WTC11 (cell line): Measurements from ENCODE around the gene C1orf232. TPM values are rescaled to one million over a fixed set of nuclear protein-coding genes. Genes with fewer than 3 reads are reported as not detected.
A peak's percentile ranks its signal among the peaks of the same experiment; 100 is the strongest.

ENCODE experiments used
- ATAC-seq: fragments of 200-7000 bp; cut with Tn5 transposase; 2 replicates; pipeline ENCODE4 v1.10.0; 2021; ENCODE audit warnings: mild to moderate bottlenecking, moderate library complexity
- CTCF ChIA-PET: fragments of 300-600 bp; sonication (Branson Sonifier 250); formaldehyde crosslinking; loops from one replicate; lab custom pipeline; 2021; ENCODE audit warnings: antibody characterized with exemption; lab: Charles Lee
- POLR2A ChIA-PET: fragments of 350-600 bp; sonication (Branson Sonifier 250); formaldehyde crosslinking; loops from one replicate; lab custom pipeline; 2021; ENCODE audit warnings: antibody characterized with exemption; lab: Charles Lee
- DNase-seq: peaks from one replicate; pipeline ENCODE4 v3.0.0; 2021; ENCODE audit warnings: low spot score
- H3K27ac Mint-ChIP-seq: 2 replicates; pipeline ENCODE4 v1.8.0; 2021; ENCODE audit warnings: mixed read lengths
- H3K27me3 Mint-ChIP-seq: 2 replicates; pipeline ENCODE4 v1.8.0; 2021; ENCODE audit warnings: low read depth, mild to moderate bottlenecking, moderate library complexity, mixed read lengths
- H3K36me3 Mint-ChIP-seq: 2 replicates; pipeline ENCODE4 v1.8.0; 2021; ENCODE audit warnings: mixed read lengths
- H3K4me1 Mint-ChIP-seq: 2 replicates; pipeline ENCODE4 v1.8.0; 2022; ENCODE audit warnings: mixed read lengths
- H3K4me3 Mint-ChIP-seq: 2 replicates; pipeline ENCODE4 v1.8.0; 2021; ENCODE audit warnings: mild to moderate bottlenecking, moderate library complexity, mixed read lengths
- H3K9me3 Mint-ChIP-seq: 2 replicates; pipeline ENCODE4 v1.8.0; 2021; ENCODE audit warnings: mixed read lengths
- ATF1 ChIP-seq: sonication (generic); formaldehyde crosslinking; IDR thresholded peaks from 2 replicates; pipeline ENCODE4 v1.8.1; 2023; ENCODE audit warnings: mild to moderate bottlenecking, moderate library complexity, missing genetic modification reagents
- ELF4 ChIP-seq: sonication (generic); formaldehyde crosslinking; IDR thresholded peaks from 2 replicates; pipeline ENCODE4 v1.8.1; 2022; ENCODE audit warnings: low read depth, mild to moderate bottlenecking, moderate library complexity, missing genetic modification reagents
- ETV6 ChIP-seq: sonication (generic); formaldehyde crosslinking; IDR thresholded peaks from 2 replicates; pipeline ENCODE4 v1.8.1; 2022; ENCODE audit warnings: mild to moderate bottlenecking, missing genetic modification reagents
- FOXJ3 ChIP-seq: sonication (generic); formaldehyde crosslinking; IDR thresholded peaks from 2 replicates; pipeline ENCODE4 v1.9.0; 2021; ENCODE audit warnings: missing genetic modification reagents, mild to moderate bottlenecking, borderline replicate concordance
- GRHL2 ChIP-seq: fragments of 250-450 bp; sonication (Bioruptor Pico); IDR thresholded peaks from 2 replicates; pipeline ENCODE4 v1.8.0; 2022; ENCODE audit warnings: mild to moderate bottlenecking, moderate library complexity; ENCODE audit not compliant: insufficient replicate concordance, severe bottlenecking
- GTF2I ChIP-seq: fragments of 250-450 bp; sonication (Bioruptor Pico); conservative IDR thresholded peaks from 2 replicates; pipeline ENCODE4 v1.4.0; 2021; ENCODE audit warnings: mild to moderate bottlenecking
- MYBL2 ChIP-seq: sonication (generic); formaldehyde crosslinking; IDR thresholded peaks from 2 replicates; pipeline ENCODE4 v1.8.1; 2023; ENCODE audit warnings: mild to moderate bottlenecking, moderate library complexity, missing genetic modification reagents
- NR3C1 ChIP-seq: sonication (generic); formaldehyde crosslinking; conservative IDR thresholded peaks from 2 replicates; pipeline ENCODE4 v1.8.1; 2023; ENCODE audit warnings: low read depth, mild to moderate bottlenecking, missing genetic modification reagents
- RORB ChIP-seq: fragments of 250-450 bp; sonication (Bioruptor Pico); IDR thresholded peaks from 2 replicates; pipeline ENCODE4 v1.9.0; 2021; ENCODE audit warnings: mild to moderate bottlenecking
- SMAD3 ChIP-seq: sonication (generic); formaldehyde crosslinking; IDR thresholded peaks from 2 replicates; pipeline ENCODE4 v1.8.0; 2022; ENCODE audit warnings: missing genetic modification reagents, mild to moderate bottlenecking, borderline replicate concordance
- SP1 ChIP-seq: sonication (generic); formaldehyde crosslinking; conservative IDR thresholded peaks from 2 replicates; pipeline ENCODE4 v1.8.1; 2022; ENCODE audit warnings: missing genetic modification reagents
- ZBTB21 ChIP-seq: sonication (generic); formaldehyde crosslinking; IDR thresholded peaks from 2 replicates; pipeline ENCODE4 v1.8.1; 2023; ENCODE audit warnings: mild to moderate bottlenecking, missing genetic modification reagents, borderline replicate concordance
- ZNF219 ChIP-seq: sonication (generic); formaldehyde crosslinking; IDR thresholded peaks from 2 replicates; pipeline ENCODE4 v1.8.0; 2023; ENCODE audit warnings: missing genetic modification reagents, mild to moderate bottlenecking, borderline replicate concordance
- ZNF263 ChIP-seq: sonication (generic); formaldehyde crosslinking; IDR thresholded peaks from 2 replicates; pipeline ENCODE4 v1.8.1; 2022; ENCODE audit warnings: low read depth, mild to moderate bottlenecking, moderate library complexity, missing genetic modification reagents
- ZNF317 ChIP-seq: sonication (generic); formaldehyde crosslinking; IDR thresholded peaks from 2 replicates; pipeline ENCODE4 v1.8.1; 2023; ENCODE audit warnings: low read depth, mild to moderate bottlenecking, moderate library complexity, missing genetic modification reagents, borderline replicate concordance
- ZNF423 ChIP-seq: fragments of 250-450 bp; sonication (Bioruptor Pico); IDR thresholded peaks from 2 replicates; pipeline ENCODE4 v2.1.2; 2022; ENCODE audit warnings: mild to moderate bottlenecking, moderate library complexity
- total RNA-seq: library from RNA; stranded (reverse); gene quantifications from 3 replicates; pipeline ENCODE4 v1.2.3, GENCODE V29; 2021
- TF ChIP-seq, protein P1 (sequence below): fragments of 250-450 bp; sonication (Bioruptor Pico); IDR thresholded peaks from 2 replicates; pipeline ENCODE4 v1.9.0; 2021; ENCODE audit warnings: mild to moderate bottlenecking
- TF ChIP-seq, protein P2 (sequence below): sonication (generic); formaldehyde crosslinking; IDR thresholded peaks from 2 replicates; pipeline ENCODE4 v1.8.0; 2022; ENCODE audit warnings: mild to moderate bottlenecking, missing genetic modification reagents
- TF ChIP-seq, protein P3 (sequence below): fragments of 250-450 bp; sonication (Bioruptor Pico); IDR thresholded peaks from 2 replicates; pipeline ENCODE4 v1.9.0; 2021; ENCODE audit warnings: mild to moderate bottlenecking
- TF ChIP-seq, protein P4 (sequence below): fragments of 200-600 bp; IDR thresholded peaks from 2 replicates; pipeline ENCODE4 v1.8.0; 2022; ENCODE audit warnings: antibody characterized with exemption
- TF ChIP-seq, protein P5 (sequence below): sonication (generic); formaldehyde crosslinking; IDR thresholded peaks from 2 replicates; pipeline ENCODE4 v1.8.0; 2023; ENCODE audit warnings: missing genetic modification reagents
- TF ChIP-seq, protein P6 (sequence below): sonication (generic); formaldehyde crosslinking; IDR thresholded peaks from 2 replicates; pipeline ENCODE4 v1.8.0; 2022; ENCODE audit warnings: mild to moderate bottlenecking, missing genetic modification reagents

C1orf232 gene
- total RNA-seq, 1 experiment from 2014 or later = not detected

DNA sequence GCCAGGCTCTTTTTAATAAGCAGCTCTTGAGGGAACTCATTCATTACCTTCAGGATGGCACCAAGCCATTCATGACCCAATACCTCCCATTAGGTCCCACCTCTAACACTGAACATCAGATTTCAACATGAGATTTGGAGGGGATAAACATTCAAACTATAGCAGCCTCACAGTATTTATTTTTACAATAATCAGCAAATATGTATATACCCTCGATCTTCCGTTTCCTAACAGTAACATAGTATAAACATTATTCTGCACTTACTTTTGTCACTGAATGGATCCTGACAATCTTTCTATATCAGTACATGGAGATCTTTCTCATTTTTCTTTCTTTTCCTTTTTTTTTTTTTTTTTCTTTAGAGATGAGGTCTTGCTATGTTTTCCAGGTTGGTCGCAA is 27.0 kb upstream of the C1orf232 start:
- Mint-ChIP-seq H3K4me3 (no peak overlapping the region), H3K27me3 (no peaks in the 10 kb centered on the region; the same call in none of the 2 replicates), H3K27ac (no peak overlapping the region), H3K9me3 (no peaks in the 10 kb centered on the region), H3K4me1 (peaks cover 19% of the 10 kb centered on the region), H3K36me3 (no peaks in the 10 kb centered on the region)
- CTCF ChIA-PET = interaction anchor here (0.6 to 1.1 kb wide), 2 partner anchors 26 to 222 kb away, joined by 3 to 5 read pairs; partner anchors contain the start of gene ZNF593
- TF ChIP-seq NR3C1 (CRISPR knock-in tag) (no peak), MYBL2 (CRISPR knock-in tag) (no peak)
- TF ChIP-seq, protein P1, sequence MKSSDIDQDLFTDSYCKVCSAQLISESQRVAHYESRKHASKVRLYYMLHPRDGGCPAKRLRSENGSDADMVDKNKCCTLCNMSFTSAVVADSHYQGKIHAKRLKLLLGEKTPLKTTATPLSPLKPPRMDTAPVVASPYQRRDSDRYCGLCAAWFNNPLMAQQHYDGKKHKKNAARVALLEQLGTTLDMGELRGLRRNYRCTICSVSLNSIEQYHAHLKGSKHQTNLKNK (CRISPR knock-in tag) = no peak
- POLR2A ChIA-PET = interaction anchor here (0.7 kb wide), 1 partner anchor 9 kb away, joined by 7 read pairs; no protein-coding TSS in a partner anchor
- DNase-seq (no peak), ATAC-seq (no peak)

DNA sequence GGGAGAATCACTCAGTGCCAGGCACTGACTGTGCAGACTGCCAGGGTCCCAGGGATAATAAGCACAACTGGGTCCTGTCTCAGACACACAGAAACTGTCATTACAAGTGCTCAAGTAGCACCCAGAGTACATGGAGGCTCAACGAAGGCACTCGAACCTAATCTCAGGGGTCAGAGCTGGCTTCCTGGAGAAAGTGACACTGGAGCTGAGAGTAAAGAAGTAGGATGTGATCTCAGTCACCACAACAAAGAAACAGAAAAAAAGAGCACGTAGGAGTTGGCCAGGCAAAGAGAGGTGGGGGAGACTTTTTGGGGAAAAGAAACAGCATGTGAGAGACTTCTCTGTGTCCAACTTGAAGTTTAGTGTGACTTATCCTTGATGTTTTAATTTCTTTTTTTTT is 23.0 kb upstream of the C1orf232 start:
- POLR2A ChIA-PET = no interaction called here
- no peaks in the 10 kb centered on the region for H3K9me3 Mint-ChIP-seq
- no peak for ATAC-seq
- TF ChIP-seq MYBL2 (CRISPR knock-in tag) (no peak), ZBTB21 (CRISPR knock-in tag) (no peak), RORB (CRISPR knock-in tag) (no peak), ZNF219 (CRISPR knock-in tag) (no peak), GRHL2 (no peak), ZNF263 (no peak)
- TF ChIP-seq, protein P2, sequence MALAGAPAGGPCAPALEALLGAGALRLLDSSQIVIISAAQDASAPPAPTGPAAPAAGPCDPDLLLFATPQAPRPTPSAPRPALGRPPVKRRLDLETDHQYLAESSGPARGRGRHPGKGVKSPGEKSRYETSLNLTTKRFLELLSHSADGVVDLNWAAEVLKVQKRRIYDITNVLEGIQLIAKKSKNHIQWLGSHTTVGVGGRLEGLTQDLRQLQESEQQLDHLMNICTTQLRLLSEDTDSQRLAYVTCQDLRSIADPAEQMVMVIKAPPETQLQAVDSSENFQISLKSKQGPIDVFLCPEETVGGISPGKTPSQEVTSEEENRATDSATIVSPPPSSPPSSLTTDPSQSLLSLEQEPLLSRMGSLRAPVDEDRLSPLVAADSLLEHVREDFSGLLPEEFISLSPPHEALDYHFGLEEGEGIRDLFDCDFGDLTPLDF (CRISPR knock-in tag) = no peak
- TF ChIP-seq, protein P3, sequence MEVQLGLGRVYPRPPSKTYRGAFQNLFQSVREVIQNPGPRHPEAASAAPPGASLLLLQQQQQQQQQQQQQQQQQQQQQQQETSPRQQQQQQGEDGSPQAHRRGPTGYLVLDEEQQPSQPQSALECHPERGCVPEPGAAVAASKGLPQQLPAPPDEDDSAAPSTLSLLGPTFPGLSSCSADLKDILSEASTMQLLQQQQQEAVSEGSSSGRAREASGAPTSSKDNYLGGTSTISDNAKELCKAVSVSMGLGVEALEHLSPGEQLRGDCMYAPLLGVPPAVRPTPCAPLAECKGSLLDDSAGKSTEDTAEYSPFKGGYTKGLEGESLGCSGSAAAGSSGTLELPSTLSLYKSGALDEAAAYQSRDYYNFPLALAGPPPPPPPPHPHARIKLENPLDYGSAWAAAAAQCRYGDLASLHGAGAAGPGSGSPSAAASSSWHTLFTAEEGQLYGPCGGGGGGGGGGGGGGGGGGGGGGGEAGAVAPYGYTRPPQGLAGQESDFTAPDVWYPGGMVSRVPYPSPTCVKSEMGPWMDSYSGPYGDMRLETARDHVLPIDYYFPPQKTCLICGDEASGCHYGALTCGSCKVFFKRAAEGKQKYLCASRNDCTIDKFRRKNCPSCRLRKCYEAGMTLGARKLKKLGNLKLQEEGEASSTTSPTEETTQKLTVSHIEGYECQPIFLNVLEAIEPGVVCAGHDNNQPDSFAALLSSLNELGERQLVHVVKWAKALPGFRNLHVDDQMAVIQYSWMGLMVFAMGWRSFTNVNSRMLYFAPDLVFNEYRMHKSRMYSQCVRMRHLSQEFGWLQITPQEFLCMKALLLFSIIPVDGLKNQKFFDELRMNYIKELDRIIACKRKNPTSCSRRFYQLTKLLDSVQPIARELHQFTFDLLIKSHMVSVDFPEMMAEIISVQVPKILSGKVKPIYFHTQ (CRISPR knock-in tag) = no peak
- no peaks in the 10 kb centered on the region; the same call in 1 of the 2 replicates for H3K36me3 Mint-ChIP-seq
- no peak overlapping the region for H3K4me3 Mint-ChIP-seq
- no peak for DNase-seq
- H3K4me1 Mint-ChIP-seq = peaks cover 17% of the 10 kb centered on the region
- H3K27ac Mint-ChIP-seq = no peak overlapping the region
- CTCF ChIA-PET = interaction anchor here (0.7 to 5.9 kb wide), 4 partner anchors 15 to 42 kb away, joined by 5 to 165 read pairs (median 13); partner anchors contain the start of gene CEP85
- no peaks in the 10 kb centered on the region; the same call in 1 of the 2 replicates for H3K27me3 Mint-ChIP-seq

DNA sequence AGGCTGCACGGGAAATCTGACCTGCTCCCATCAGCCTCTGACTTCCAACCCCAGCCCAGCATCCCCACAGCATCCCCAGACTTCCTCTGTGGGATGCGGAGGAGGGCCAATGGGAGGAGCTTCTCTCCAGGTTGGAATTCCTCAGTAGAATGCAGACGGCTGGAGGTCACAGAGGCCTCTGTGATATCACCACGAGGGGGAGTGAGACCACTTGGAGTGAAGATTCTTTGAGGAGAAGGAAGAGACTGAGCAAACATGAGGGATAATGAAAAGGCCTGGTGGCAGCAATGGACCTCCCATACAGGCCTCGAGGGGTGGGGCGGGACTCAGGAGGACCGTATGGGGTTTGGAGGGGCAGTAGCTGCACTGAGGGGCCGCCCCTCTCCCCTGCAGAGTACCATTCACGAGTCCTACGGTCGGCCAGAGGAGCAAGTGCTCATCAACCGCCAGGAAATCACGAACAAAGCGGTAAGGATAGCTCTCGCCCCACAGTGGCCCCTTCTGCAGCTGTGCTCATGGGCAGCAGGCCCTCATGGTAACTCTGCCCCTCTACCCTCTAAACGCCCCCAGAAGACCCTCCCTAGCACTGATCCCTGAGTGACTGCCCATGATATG is 21.7 kb upstream of the C1orf232 start, which contains the start of gene CATSPER4:
Gene CATSPER4, plus strand, starts transcription at position 230 of the 615 bp plus-strand sequence. Its CDS starts 26 bp downstream, at position 256.
- Mint-ChIP-seq H3K9me3 (no peaks in the 10 kb centered on the region), H3K27me3 (no peaks in the 10 kb centered on the region; the same call in 1 of the 2 replicates), H3K4me3 (no peak within 1 kb of the TSS), H3K4me1 (peaks cover 17% of the 10 kb centered on the region), H3K36me3 (peaks cover 3% of the 10 kb centered on the region; the same call in 1 of the 2 replicates), H3K27ac (peak within 1 kb of the TSS; percentile 55; the same call in 1 of the 2 replicates)
- ChIA-PET POLR2A (interaction anchor here (0.6 to 1.9 kb wide), 6 partner anchors 10 to 89 kb away, joined by 3 to 9 read pairs (median 4); partner anchors contain the start of genes CEP85 and ZNF593), CTCF (interaction anchor here (0.5 to 5.9 kb wide), 55 partner anchors 9 to 636 kb away, joined by 3 to 165 read pairs (median 5); partner anchors contain the start of genes C1orf232, CD52, CEP85 and CNKSR1)
- DNase-seq (peak; percentile 79), ATAC-seq (peak; percentile 97)
- TF ChIP-seq, protein P4, sequence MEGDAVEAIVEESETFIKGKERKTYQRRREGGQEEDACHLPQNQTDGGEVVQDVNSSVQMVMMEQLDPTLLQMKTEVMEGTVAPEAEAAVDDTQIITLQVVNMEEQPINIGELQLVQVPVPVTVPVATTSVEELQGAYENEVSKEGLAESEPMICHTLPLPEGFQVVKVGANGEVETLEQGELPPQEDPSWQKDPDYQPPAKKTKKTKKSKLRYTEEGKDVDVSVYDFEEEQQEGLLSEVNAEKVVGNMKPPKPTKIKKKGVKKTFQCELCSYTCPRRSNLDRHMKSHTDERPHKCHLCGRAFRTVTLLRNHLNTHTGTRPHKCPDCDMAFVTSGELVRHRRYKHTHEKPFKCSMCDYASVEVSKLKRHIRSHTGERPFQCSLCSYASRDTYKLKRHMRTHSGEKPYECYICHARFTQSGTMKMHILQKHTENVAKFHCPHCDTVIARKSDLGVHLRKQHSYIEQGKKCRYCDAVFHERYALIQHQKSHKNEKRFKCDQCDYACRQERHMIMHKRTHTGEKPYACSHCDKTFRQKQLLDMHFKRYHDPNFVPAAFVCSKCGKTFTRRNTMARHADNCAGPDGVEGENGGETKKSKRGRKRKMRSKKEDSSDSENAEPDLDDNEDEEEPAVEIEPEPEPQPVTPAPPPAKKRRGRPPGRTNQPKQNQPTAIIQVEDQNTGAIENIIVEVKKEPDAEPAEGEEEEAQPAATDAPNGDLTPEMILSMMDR = 0 out of 2 replicates have a peak, but pooled peaks have one; percentile 20
- TF ChIP-seq SMAD3 (CRISPR knock-in tag) = no peak
- TF ChIP-seq ELF4 (CRISPR knock-in tag) = no peak
- TF ChIP-seq, protein P5, sequence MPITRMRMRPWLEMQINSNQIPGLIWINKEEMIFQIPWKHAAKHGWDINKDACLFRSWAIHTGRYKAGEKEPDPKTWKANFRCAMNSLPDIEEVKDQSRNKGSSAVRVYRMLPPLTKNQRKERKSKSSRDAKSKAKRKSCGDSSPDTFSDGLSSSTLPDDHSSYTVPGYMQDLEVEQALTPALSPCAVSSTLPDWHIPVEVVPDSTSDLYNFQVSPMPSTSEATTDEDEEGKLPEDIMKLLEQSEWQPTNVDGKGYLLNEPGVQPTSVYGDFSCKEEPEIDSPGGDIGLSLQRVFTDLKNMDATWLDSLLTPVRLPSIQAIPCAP = no peak
- TF ChIP-seq FOXJ3 (CRISPR knock-in tag) = no peak
- 0 out of 2 replicates have a peak, but pooled peaks have one; percentile 36 for TF ChIP-seq SP1 (CRISPR knock-in tag)
- no peak for TF ChIP-seq ZNF317 (CRISPR knock-in tag)
- TF ChIP-seq ATF1 (CRISPR knock-in tag) = no peak
- TF ChIP-seq GTF2I (CRISPR knock-in tag) = no peak
- TF ChIP-seq, protein P6, sequence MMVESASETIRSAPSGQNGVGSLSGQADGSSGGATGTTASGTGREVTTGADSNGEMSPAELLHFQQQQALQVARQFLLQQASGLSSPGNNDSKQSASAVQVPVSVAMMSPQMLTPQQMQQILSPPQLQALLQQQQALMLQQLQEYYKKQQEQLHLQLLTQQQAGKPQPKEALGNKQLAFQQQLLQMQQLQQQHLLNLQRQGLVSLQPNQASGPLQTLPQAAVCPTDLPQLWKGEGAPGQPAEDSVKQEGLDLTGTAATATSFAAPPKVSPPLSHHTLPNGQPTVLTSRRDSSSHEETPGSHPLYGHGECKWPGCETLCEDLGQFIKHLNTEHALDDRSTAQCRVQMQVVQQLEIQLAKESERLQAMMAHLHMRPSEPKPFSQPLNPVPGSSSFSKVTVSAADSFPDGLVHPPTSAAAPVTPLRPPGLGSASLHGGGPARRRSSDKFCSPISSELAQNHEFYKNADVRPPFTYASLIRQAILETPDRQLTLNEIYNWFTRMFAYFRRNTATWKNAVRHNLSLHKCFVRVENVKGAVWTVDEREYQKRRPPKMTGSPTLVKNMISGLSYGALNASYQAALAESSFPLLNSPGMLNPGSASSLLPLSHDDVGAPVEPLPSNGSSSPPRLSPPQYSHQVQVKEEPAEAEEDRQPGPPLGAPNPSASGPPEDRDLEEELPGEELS (CRISPR knock-in tag) = no peak
- no peak for TF ChIP-seq ZNF423 (CRISPR knock-in tag)
- TF ChIP-seq ETV6 (CRISPR knock-in tag) = 0 out of 2 replicates have a peak, but pooled peaks have one; percentile 7
- no peak for TF ChIP-seq RORB (CRISPR knock-in tag)
